LNCAP (cell line): ENCODE measurements around the gene FGR.
A peak's percentile ranks its signal among the peaks of the same experiment; 100 is the strongest.

Source experiments
- TF ChIP-seq, protein P1 (sequence below): fragments of 450-650 bp; IDR thresholded peaks from 2 replicates; pipeline ENCODE4 v1.5.1; 2017; ENCODE audit warnings: mild to moderate bottlenecking

FGR gene

DNA sequence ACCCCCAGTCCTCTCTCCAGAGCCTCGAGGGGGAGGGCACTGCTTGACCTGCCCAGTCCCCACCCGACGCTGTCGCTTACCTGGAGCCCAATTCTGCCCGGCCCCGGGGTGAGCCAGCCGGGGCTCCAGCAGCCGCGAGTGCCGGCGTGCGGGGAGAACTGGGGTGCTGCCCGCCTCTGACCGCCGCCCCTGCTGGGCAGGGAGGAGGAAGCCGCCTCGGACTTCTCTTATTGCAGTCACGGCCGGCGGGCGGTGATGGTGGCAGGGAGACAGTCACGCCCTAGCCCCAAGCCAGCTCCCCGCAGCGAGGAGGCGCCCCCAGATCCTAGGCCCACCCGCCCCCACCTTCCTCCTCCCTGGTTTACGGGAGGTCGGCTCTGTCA, at the start of gene FGR:
FGR (minus strand) TSS at position 201 of the 383 bp plus-strand sequence. CDS start 11,269 bp downstream, outside the sequence.
- TF ChIP-seq, protein P1, sequence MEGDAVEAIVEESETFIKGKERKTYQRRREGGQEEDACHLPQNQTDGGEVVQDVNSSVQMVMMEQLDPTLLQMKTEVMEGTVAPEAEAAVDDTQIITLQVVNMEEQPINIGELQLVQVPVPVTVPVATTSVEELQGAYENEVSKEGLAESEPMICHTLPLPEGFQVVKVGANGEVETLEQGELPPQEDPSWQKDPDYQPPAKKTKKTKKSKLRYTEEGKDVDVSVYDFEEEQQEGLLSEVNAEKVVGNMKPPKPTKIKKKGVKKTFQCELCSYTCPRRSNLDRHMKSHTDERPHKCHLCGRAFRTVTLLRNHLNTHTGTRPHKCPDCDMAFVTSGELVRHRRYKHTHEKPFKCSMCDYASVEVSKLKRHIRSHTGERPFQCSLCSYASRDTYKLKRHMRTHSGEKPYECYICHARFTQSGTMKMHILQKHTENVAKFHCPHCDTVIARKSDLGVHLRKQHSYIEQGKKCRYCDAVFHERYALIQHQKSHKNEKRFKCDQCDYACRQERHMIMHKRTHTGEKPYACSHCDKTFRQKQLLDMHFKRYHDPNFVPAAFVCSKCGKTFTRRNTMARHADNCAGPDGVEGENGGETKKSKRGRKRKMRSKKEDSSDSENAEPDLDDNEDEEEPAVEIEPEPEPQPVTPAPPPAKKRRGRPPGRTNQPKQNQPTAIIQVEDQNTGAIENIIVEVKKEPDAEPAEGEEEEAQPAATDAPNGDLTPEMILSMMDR: no peak

DNA sequence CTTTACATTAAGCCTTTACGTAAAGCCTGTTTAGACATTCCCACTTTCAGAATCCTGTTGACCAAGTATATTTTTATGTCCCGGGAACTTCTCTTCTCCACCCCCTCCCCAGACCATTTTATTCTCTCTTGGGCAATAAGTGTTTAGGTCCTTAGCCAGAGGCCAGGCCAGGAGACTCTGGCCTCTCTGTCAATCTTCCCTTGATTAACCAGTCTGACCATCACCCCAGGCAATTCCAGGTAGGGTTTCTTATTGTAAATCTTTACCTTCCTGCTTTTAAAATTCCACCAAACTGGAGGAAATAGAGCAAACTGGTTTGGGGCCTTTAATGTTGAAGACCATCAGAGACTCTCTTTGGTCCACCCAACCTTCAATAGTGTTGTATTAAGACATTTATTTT, 49.2 kb upstream of the FGR start:
- TF ChIP-seq, protein P1: no peak

DNA sequence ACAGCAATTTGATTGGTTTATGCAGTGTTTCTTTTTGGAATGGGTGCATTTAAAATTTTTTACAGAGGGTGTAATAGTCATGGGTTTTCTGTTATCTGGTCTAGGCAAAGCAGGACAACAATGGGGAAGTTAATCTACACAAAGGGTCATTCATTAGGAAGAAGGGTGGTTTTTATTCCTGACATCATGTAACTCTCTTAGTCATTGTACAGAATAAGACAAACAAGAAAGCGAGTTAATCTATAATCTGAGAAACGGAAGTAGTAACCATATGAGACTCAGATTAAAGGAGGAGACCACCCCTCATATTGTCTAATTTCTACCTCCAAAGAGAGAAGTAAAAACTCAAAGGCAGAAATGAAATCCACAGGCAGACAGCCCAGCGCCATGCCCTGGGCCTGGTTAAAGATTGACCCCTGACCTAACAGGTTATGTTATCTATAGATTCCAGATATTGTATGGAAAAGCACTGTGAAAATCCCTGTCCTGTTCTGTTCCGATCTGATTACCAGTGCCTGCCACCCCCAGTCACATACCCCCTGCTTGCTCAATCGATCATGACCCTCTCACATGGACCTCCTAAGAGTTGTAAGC, 47.5 kb upstream of the FGR start:
- TF ChIP-seq, protein P1: no peak

DNA sequence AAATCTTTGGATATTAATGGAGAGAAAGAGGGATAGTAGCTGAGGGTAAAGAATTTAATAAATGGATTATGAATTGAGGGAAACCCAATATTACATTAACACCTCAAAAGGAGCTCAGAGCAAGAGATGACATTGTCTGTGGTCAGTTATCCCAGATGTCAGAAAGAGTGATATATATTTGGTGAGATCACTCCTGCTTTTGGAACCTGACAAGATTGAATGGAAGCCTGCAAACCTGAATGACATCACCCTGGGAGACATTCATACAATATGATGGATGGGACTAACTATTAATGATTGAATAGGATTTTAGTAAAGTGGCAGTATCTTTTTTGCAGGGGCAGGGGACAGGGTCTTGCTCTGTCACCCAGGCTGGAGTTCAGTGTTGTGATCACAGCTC, 43.8 kb upstream of the FGR start:
- TF ChIP-seq, protein P1: no peak

DNA sequence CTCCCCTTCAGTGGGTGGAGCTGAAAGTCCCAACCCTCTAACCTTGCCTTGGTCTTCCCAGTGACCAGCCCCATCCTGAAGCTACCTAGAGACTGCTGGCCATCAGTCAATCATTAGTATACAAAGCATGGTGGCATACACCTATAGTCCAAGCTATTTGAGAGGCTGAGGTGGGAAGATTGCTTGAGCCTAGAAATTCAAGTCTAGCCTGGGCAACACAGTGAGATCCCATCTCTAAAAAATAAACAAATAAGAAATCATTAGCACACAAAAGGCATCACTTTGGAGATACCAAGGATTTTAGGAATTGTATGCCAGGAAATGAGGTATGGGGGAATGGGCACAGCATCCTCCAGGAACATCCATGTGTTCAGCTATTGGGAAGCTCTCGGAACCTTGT, 41.4 kb upstream of the FGR start:
- TF ChIP-seq, protein P1: no peak

GRCh38 chr1:27672750-27673112, 37.7 kb upstream of the FGR start:
- TF ChIP-seq, protein P1: no peak

DNA sequence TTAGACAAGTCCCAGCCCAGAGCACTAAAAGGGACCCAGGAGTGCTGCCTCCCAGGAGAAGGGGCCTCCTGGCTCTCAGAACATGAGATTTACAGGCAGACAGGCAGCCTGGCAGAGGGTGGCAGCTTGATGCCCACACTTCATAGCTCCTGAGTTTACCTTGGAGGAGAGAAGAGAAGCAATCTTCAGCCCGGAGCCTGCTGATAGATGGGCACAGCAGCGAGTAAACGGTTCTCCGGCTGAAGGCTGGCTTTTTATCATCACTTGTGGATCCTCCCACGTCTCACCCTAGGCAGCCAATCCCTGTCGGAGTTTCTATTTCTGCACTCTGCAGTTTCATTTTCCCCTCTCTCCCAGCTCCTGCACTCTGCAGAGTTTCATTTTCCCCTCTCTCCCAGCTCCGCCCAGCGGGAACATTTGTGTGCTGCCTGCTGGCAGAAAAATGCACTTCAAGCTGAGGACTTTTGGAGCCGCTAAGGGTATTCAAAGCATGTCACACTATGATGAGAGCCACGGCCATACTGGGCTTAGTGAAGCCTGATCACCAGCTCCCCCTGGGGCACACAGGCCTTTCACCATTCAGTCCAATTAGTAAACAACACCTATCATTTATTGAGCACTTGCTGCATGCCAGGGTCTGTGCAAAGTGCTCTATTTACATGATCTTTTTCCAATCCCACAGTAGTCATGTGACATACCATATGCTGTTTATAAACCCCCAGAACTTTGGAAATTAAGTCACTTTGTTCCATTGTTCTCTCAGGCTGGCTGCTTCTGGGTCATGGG, 37.2 kb upstream of the FGR start, which contains the start of gene IFI6:
IFI6 (minus strand) TSS at position 229 of the 786 bp plus-strand sequence. CDS start 2,878 bp downstream, outside the sequence.
- TF ChIP-seq, protein P1: peak; percentile 30
